ENCODE data around the gene TRIM31. TPM values are rescaled to one million over a fixed set of nuclear protein-coding genes. Genes with fewer than 3 reads are reported as not detected.

TRIM31 gene
- total and polyA plus RNA-seq, 2 donors (not counting 3 experiments of a cell fraction or from before 2014, with no cell fraction given) = not detected

DNA sequence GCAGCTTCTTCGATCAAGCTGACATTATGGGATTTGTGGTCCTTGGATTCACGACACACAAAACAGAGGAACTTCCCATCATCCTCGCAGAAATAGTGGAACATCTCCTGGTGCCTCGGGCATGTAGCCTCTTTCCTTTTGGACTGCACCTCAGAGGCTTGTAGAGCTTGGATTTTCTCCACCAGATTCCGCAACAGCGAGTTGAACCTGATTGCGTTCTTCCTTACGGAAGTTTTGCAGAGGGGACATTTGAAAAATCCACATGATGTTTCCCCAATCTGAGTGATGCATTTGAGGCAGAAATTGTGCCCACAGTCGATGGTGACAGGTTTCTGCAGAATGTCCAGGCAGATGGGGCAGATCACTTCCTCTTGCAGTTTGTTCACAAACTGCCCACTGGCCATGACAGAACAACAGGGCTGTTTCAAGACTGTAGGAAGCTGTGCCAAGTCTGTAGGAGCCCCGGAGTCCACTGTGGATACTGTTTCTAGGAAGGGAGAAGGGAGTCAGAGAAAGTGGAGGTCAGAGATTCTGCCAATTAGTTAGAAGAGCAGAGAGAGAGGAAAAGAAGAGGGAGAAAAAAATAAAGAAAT, 392 bp downstream of the TRIM31 start:
- Histone ChIP-seq H3K4me3 (replicated peaks in 1 of 3; ENCODE audit: insufficient read depth in 1 of 3, low read depth in 1 of 3, low read length in 3 of 3) (no peak overlapping the region), H3K9me1 (replicated peaks; ENCODE audit: control insufficient read depth, extremely low read depth, insufficient read depth, low read length) (no peaks in the 10 kb centered on the region), H3K4me2 (ENCODE audit: insufficient read depth, low read length) (no peak overlapping the region), H4K20me1 (replicated peaks; ENCODE audit: control insufficient read depth, extremely low read depth, insufficient read depth, low read length) (no peaks in the 10 kb centered on the region), H3K36me3 (ENCODE audit: control insufficient read depth in 2 of 2, extremely low read depth in 1 of 2, insufficient read depth in 2 of 2, low read length in 2 of 2) (no peaks in the 10 kb centered on the region), H3K9ac (replicated peaks; ENCODE audit: extremely low read depth, insufficient read depth, low read length) (no peak overlapping the region), H3K4me1 (ENCODE audit: control insufficient read depth, extremely low read depth, insufficient read depth, low read length) (no peaks in the 10 kb centered on the region), H3K27me3 (ENCODE audit: control insufficient read depth in 2 of 2, insufficient read depth in 2 of 2, low read length in 2 of 2) (peaks cover 40 to 49% of the 10 kb centered on the region in 2 experiments), H3K27ac (ENCODE audit: insufficient read depth, low read depth, low read length) (no peak overlapping the region), H2AFZ (ENCODE audit: low read depth, low read length) (no peak overlapping the region), H3K9me3 (replicated peaks; ENCODE audit: control insufficient read depth, insufficient read depth, low read length) (no peaks in the 10 kb centered on the region), H3K79me2 (ENCODE audit: control insufficient read depth, insufficient read depth, low read length) (no peaks in the 10 kb centered on the region)
- DNase-seq (ENCODE audit: low read depth, low spot score) (no peak), FAIRE-seq (no peak)
- intact Hi-C loops (cut with micrococcal nuclease) (no loop called here), dilution Hi-C loops (cut with MboI; ENCODE audit: extremely low pct_ligation_motif_present, low sequenced_read_pairs) (no loop called here)
- ChIA-PET POLR2A (no interaction called here), CTCF (interaction anchor here (1.3 to 2.2 kb wide), 3 partner anchors 9 to 19 kb away, joined by 7 to 14 read pairs (median 7); no protein-coding TSS in a partner anchor)
- TF ChIP-seq FOS (IDR thresholded peaks at IDR 0.05; ENCODE audit: borderline replicate concordance, insufficient read depth, low read length) (no peak), MYC (IDR thresholded peaks at IDR 0.05; ENCODE audit: low read depth, low read length) (no peak), POLR2A (IDR thresholded peaks at IDR 0.05; ENCODE audit: low read depth, low read length) (no peak), CTCF (IDR thresholded peaks at IDR 0.05; ENCODE audit: extremely low read depth in 1 of 2, insufficient read depth in 1 of 2, low read depth in 1 of 2, low read length in 2 of 2) (no peak), JUN (IDR thresholded peaks at IDR 0.05; ENCODE audit: borderline replicate concordance, insufficient read depth, insufficient read length, low read depth) (no peak), GATA2 (IDR thresholded peaks at IDR 0.05; ENCODE audit: insufficient read depth, insufficient read length, low read depth, low read length) (no peak), POLR2AphosphoS5 (IDR thresholded peaks at IDR 0.05; ENCODE audit: insufficient read depth, low read depth, low read length) (no peak), EZH2 (IDR thresholded peaks at IDR 0.05; ENCODE audit: borderline replicate concordance, low read depth, low read length, severe bottlenecking) (no peak)
- TF ChIP-seq, protein P1, sequence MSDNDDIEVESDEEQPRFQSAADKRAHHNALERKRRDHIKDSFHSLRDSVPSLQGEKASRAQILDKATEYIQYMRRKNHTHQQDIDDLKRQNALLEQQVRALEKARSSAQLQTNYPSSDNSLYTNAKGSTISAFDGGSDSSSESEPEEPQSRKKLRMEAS (IDR thresholded peaks at IDR 0.05; ENCODE audit: insufficient read depth, insufficient read length) = no peak
- BruUV-seq (replicated peaks) = no TSS peak

Data from endothelial cell of umbilical vein (primary cell).